ENCODE measurements around the gene SYAP1. TPM values are rescaled to one million over a fixed set of nuclear protein-coding genes. Genes with fewer than 3 reads are reported as not detected.
A peak's percentile ranks its signal among the peaks of the same experiment; 100 is the strongest.

SYAP1 gene
- total RNA-seq = 10 to 100 TPM; 16.4 to 19.2 TPM

GRCh38 chrX:16719334-16720084, at the start of gene SYAP1:
Gene SYAP1, plus strand, starts transcription at chrX:16719612. Its CDS starts 113 bp downstream, at chrX:16719725.
- ChIA-PET POLR2A (interaction anchor here (0.6 to 1.7 kb wide), 7 partner anchors 69 to 929 kb away, joined by 3 to 13 read pairs (median 4); partner anchors contain the start of genes AP1S2 and ZRSR2), CTCF (no interaction called here)
- peak; percentile 92 for DNase-seq
- H3K4me1 Mint-ChIP-seq = peaks cover 18% of the 10 kb centered on the region
- H3K9me3 Mint-ChIP-seq = no peaks in the 10 kb centered on the region
- peaks cover 8% of the 10 kb centered on the region for H3K36me3 Mint-ChIP-seq (ENCODE audit: low read depth)
- H3K27me3 Mint-ChIP-seq = no peaks in the 10 kb centered on the region
- peak within 1 kb of the TSS; percentile 82 for H3K27ac Mint-ChIP-seq
- H3K4me3 Mint-ChIP-seq = peak within 1 kb of the TSS; percentile 88

- ChIA-PET CTCF (interaction anchor here (0.7 to 2.9 kb wide), 4 partner anchors 211 to 318 kb away, joined by 3 to 11 read pairs (median 5); no protein-coding TSS in a partner anchor), POLR2A (no interaction called here)
- peak; percentile 23 for DNase-seq
- H3K4me3 Mint-ChIP-seq = no peak overlapping the region
- no peaks in the 10 kb centered on the region for H3K9me3 Mint-ChIP-seq
- no peaks in the 10 kb centered on the region for H3K27me3 Mint-ChIP-seq
- H3K27ac Mint-ChIP-seq = no peak overlapping the region
- no peaks in the 10 kb centered on the region for H3K36me3 Mint-ChIP-seq (ENCODE audit: low read depth)
- H3K4me1 Mint-ChIP-seq = no peaks in the 10 kb centered on the region
Observed at GRCh38 chrX:16671005-16671404, 48.4 kb upstream of the SYAP1 start.

GRCh38 chrX:16678689-16679088, 40.7 kb upstream of the SYAP1 start:
- H3K9me3 Mint-ChIP-seq = no peaks in the 10 kb centered on the region
- no peaks in the 10 kb centered on the region for H3K27me3 Mint-ChIP-seq
- no peak for DNase-seq
- H3K27ac Mint-ChIP-seq = no peak overlapping the region
- ChIA-PET CTCF (no interaction called here), POLR2A (no interaction called here)
- no peak overlapping the region for H3K4me3 Mint-ChIP-seq
- H3K4me1 Mint-ChIP-seq = no peaks in the 10 kb centered on the region
- peaks cover 7% of the 10 kb centered on the region for H3K36me3 Mint-ChIP-seq (ENCODE audit: low read depth)

- Mint-ChIP-seq H3K4me1 (no peaks in the 10 kb centered on the region), H3K9me3 (no peaks in the 10 kb centered on the region), H3K27me3 (no peaks in the 10 kb centered on the region), H3K4me3 (no peak overlapping the region), H3K36me3 (ENCODE audit: low read depth) (peaks cover 2% of the 10 kb centered on the region), H3K27ac (no peak overlapping the region)
- DNase-seq = no peak
- CTCF ChIA-PET = no interaction called here
- POLR2A ChIA-PET = no interaction called here
Observed at GRCh38 chrX:16683007-16683664, 36.3 kb upstream of the SYAP1 start.

- no peaks in the 10 kb centered on the region for H3K27me3 Mint-ChIP-seq
- H3K4me3 Mint-ChIP-seq = no peak overlapping the region
- no peak overlapping the region for H3K27ac Mint-ChIP-seq
- H3K4me1 Mint-ChIP-seq = no peaks in the 10 kb centered on the region
- H3K9me3 Mint-ChIP-seq = no peaks in the 10 kb centered on the region
- ChIA-PET POLR2A (no interaction called here), CTCF (no interaction called here)
- no peaks in the 10 kb centered on the region for H3K36me3 Mint-ChIP-seq (ENCODE audit: low read depth)
- DNase-seq = no peak
Observed at GRCh38 chrX:16687514-16687913, 31.9 kb upstream of the SYAP1 start.

GRCh38 chrX:16695079-16695676, 24.2 kb upstream of the SYAP1 start:
- ChIA-PET POLR2A (no interaction called here), CTCF (interaction anchor here (1.7 kb wide), 1 partner anchor 17 kb away, joined by 5 read pairs; the partner anchor contains the start of gene CTPS2)
- Mint-ChIP-seq H3K4me1 (no peaks in the 10 kb centered on the region), H3K9me3 (no peaks in the 10 kb centered on the region), H3K27me3 (no peaks in the 10 kb centered on the region), H3K36me3 (ENCODE audit: low read depth) (no peaks in the 10 kb centered on the region), H3K4me3 (no peak overlapping the region), H3K27ac (no peak overlapping the region)
- peak; percentile 60 for DNase-seq

GRCh38 chrX:16696956-16697355, 22.5 kb upstream of the SYAP1 start:
- Mint-ChIP-seq H3K27ac (no peak overlapping the region), H3K4me3 (no peak overlapping the region), H3K36me3 (ENCODE audit: low read depth) (no peaks in the 10 kb centered on the region), H3K4me1 (no peaks in the 10 kb centered on the region), H3K9me3 (no peaks in the 10 kb centered on the region), H3K27me3 (no peaks in the 10 kb centered on the region)
- POLR2A ChIA-PET = no interaction called here
- CTCF ChIA-PET = interaction anchor here (1.4 kb wide), 2 partner anchors 12 to 260 kb away, joined by 4 to 6 read pairs; no protein-coding TSS in a partner anchor
- DNase-seq = no peak

- Mint-ChIP-seq H3K27me3 (no peaks in the 10 kb centered on the region), H3K4me1 (no peaks in the 10 kb centered on the region), H3K27ac (no peak overlapping the region), H3K9me3 (no peaks in the 10 kb centered on the region), H3K4me3 (no peak overlapping the region), H3K36me3 (ENCODE audit: low read depth) (no peaks in the 10 kb centered on the region)
- DNase-seq = no peak
- CTCF ChIA-PET = no interaction called here
- POLR2A ChIA-PET = no interaction called here
Observed at GRCh38 chrX:16699389-16699788, 20.0 kb upstream of the SYAP1 start.

GRCh38 chrX:16700734-16701133, 18.7 kb upstream of the SYAP1 start:
- ChIA-PET POLR2A (no interaction called here), CTCF (no interaction called here)
- no peaks in the 10 kb centered on the region for H3K27me3 Mint-ChIP-seq
- H3K9me3 Mint-ChIP-seq = no peaks in the 10 kb centered on the region
- no peaks in the 10 kb centered on the region for H3K4me1 Mint-ChIP-seq
- no peak overlapping the region for H3K27ac Mint-ChIP-seq
- DNase-seq = no peak
- no peaks in the 10 kb centered on the region for H3K36me3 Mint-ChIP-seq (ENCODE audit: low read depth)
- H3K4me3 Mint-ChIP-seq = no peak overlapping the region

- POLR2A ChIA-PET = no interaction called here
- no peak overlapping the region for H3K4me3 Mint-ChIP-seq
- DNase-seq = no peak
- no peaks in the 10 kb centered on the region for H3K36me3 Mint-ChIP-seq (ENCODE audit: low read depth)
- H3K9me3 Mint-ChIP-seq = no peaks in the 10 kb centered on the region
- no peak overlapping the region for H3K27ac Mint-ChIP-seq
- no peaks in the 10 kb centered on the region for H3K4me1 Mint-ChIP-seq
- CTCF ChIA-PET = interaction anchor here (0.7 kb wide), 1 partner anchor 376 kb away, joined by 4 read pairs; no protein-coding TSS in a partner anchor
- no peaks in the 10 kb centered on the region for H3K27me3 Mint-ChIP-seq
Observed at GRCh38 chrX:16702700-16703599, 16.5 kb upstream of the SYAP1 start.

- Mint-ChIP-seq H3K27ac (no peak overlapping the region), H3K36me3 (ENCODE audit: low read depth) (no peaks in the 10 kb centered on the region), H3K4me3 (no peak overlapping the region), H3K4me1 (no peaks in the 10 kb centered on the region), H3K27me3 (no peaks in the 10 kb centered on the region), H3K9me3 (no peaks in the 10 kb centered on the region)
- DNase-seq = no peak
- ChIA-PET CTCF (no interaction called here), POLR2A (interaction anchor here (0.6 kb wide), 1 partner anchor 139 kb away, joined by 4 read pairs; no protein-coding TSS in a partner anchor)
Observed at GRCh38 chrX:16705370-16705769, 14.0 kb upstream of the SYAP1 start.

GRCh38 chrX:16708016-16708415, 11.4 kb upstream of the SYAP1 start:
- Mint-ChIP-seq H3K4me1 (peaks cover 9% of the 10 kb centered on the region), H3K27me3 (no peaks in the 10 kb centered on the region), H3K4me3 (no peak overlapping the region), H3K36me3 (ENCODE audit: low read depth) (peaks cover 5% of the 10 kb centered on the region), H3K27ac (no peak overlapping the region), H3K9me3 (no peaks in the 10 kb centered on the region)
- CTCF ChIA-PET = no interaction called here
- DNase-seq = no peak
- POLR2A ChIA-PET = no interaction called here

Data from activated CD4-positive, alpha-beta memory T cell treated with anti-CD3 and anti-CD28 coated beads, Interleukin-2, amount 10 ng/mL, durations not matched to agents 7 days and 5 days (primary cell).